HepG2 (cell line): ENCODE measurements around the gene CCDC30. TPM values are rescaled to one million over a fixed set of nuclear protein-coding genes. Genes with fewer than 3 reads are reported as not detected.

Source experiments
- ARID2 ChIP-seq: sonication (generic); formaldehyde crosslinking; IDR thresholded peaks from 2 replicates; pipeline ENCODE4 v1.8.1; 2022; ENCODE audit warnings: mild to moderate bottlenecking, missing genetic modification reagents, borderline replicate concordance
- HNF4A ChIP-seq: sonication (generic); formaldehyde crosslinking; IDR thresholded peaks from 2 replicates; pipeline ENCODE4 v1.4.0; 2020; ENCODE audit warnings: missing genetic modification reagents
- KMT2B ChIP-seq: IDR thresholded peaks from 2 replicates; pipeline ENCODE4 v1.6.1; 2016; ENCODE audit warnings: missing genetic modification reagents, missing compliant biosample characterization
- MED1 ChIP-seq: sonication (generic); formaldehyde crosslinking; IDR thresholded peaks from 2 replicates; pipeline ENCODE4 v1.4.0; 2020; ENCODE audit warnings: missing genetic modification reagents
- SAP130 ChIP-seq: IDR thresholded peaks from 2 replicates; pipeline ENCODE4 v1.6.1; 2016; ENCODE audit warnings: low read depth
- ZBTB8A ChIP-seq: sonication (generic); formaldehyde crosslinking; IDR thresholded peaks from 2 replicates; pipeline ENCODE4 v1.4.0; 2020; ENCODE audit warnings: mild to moderate bottlenecking, low read depth, missing genetic modification reagents, borderline replicate concordance
- ZNF326 ChIP-seq: sonication (generic); formaldehyde crosslinking; IDR thresholded peaks from 2 replicates; pipeline ENCODE4 v1.4.0; 2020; ENCODE audit warnings: missing genetic modification reagents, borderline replicate concordance
- ZNF350 ChIP-seq: sonication (generic); formaldehyde crosslinking; IDR thresholded peaks from 2 replicates; pipeline ENCODE4 v1.4.0; 2020; ENCODE audit warnings: mild to moderate bottlenecking, low read depth, missing genetic modification reagents, borderline replicate concordance
- ZNF382 ChIP-seq: sonication (generic); formaldehyde crosslinking; IDR thresholded peaks from 2 replicates; pipeline ENCODE4 v1.5.0; 2020; ENCODE audit warnings: missing genetic modification reagents, mild to moderate bottlenecking, borderline replicate concordance
- ZNF773 ChIP-seq: sonication (generic); formaldehyde crosslinking; IDR thresholded peaks from 2 replicates; pipeline ENCODE4 v1.4.0; 2020; ENCODE audit warnings: missing genetic modification reagents, borderline replicate concordance
- polyA plus RNA-seq, 8 experiments: library from polyadenylated mRNA; depleted of rRNA in 3 of 8; stranded (reverse) in 7 of 8; unstranded in 1 of 8; fragments of >200 nt; fragmentation: Illumina TruSeq in 4 of 8; extraction: Trizol in 4 of 8; gene quantifications; 2 replicates each; pipeline versions ENCODE4 v1.2.1 to v1.2.3, GENCODE V29; 2011 to 2016; ENCODE audit warnings: low read depth in 4 of 8, missing spikeins in 1 of 8, mixed read lengths in 1 of 8; ENCODE audit not compliant: insufficient read depth in 1 of 8
- total RNA-seq, 5 experiments: library from RNA; depleted of rRNA; stranded (reverse); fragments of >200 nt; fragmentation: Illumina TruSeq; extraction: Trizol; gene quantifications; 2 replicates each; pipeline ENCODE4 v1.2.3, GENCODE V29; 2016; ENCODE audit warnings: low read depth in 1 of 5
- TF ChIP-seq, protein P1 (sequence below), 2 experiments: sonication (generic) in 1 of 2; formaldehyde crosslinking in 1 of 2; IDR thresholded peaks; 2 replicates each; pipeline versions ENCODE4 v1.6.1 to v1.9.0; 2014 to 2022; ENCODE audit warnings: antibody characterized with exemption in 1 of 2, borderline replicate concordance in 1 of 2, inconsistent platforms in 1 of 2, low read depth in 1 of 2, missing genetic modification reagents in 1 of 2
- TF ChIP-seq, protein P2 (sequence below): IDR thresholded peaks from 2 replicates; pipeline ENCODE4 v1.6.1; 2016; ENCODE audit warnings: missing biosample characterization, missing genetic modification reagents, low read depth
- TF ChIP-seq, protein P3 (sequence below): sonication (generic); formaldehyde crosslinking; IDR thresholded peaks from 2 replicates; pipeline ENCODE4 v1.4.0; 2020; ENCODE audit warnings: missing genetic modification reagents

The CCDC30 gene
- total and polyA plus RNA-seq, 2 of the 13 experiments (the other 11 are each of a cell fraction or from before 2014, with no cell fraction given): 0.25 to 0.77 TPM

DNA sequence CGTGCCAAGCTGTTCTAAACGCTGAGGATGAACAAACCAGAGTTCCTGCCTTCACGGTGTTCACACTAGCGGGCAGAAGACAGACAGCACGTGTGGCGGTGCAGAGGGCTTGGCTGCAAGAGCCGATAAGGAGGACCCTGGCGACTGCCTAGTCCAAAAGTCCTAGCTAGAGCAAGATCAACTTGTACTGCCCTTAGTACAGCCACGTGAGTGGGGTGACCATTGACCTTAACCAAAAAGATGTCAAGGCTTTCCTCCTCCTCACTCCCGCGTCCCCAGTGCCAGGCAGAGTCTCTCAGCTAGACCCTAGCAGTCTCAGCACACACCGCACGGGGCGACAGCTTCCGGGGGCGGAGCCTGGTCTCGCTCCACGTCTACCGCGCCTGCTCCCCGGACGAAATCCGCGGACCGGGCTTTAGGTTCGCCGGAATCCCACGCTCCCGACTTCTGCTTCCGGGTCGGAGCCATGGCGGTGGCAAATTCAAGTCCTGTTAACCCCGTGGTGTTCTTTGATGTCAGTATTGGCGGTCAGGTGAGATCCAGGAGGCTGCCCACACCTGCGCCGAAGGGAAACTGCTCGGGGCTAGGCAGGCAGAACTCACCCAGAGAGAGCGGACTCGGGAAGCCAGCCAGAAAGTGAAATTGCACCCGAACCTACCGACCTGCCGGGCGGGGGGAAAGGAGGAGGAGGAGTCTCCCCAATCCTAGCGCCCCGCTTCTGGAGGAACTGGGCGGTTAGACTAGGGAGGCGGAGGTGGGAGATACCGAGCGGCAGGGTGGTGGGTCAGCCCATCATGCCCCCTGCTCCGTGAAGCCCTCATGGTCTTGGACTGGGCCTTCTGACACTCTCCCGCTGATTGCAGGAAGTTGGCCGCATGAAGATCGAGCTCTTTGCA is 195.1 kb downstream of the CCDC30 start, which contains the start of gene PPIH (continued):
- TF ChIP-seq, protein P1, sequence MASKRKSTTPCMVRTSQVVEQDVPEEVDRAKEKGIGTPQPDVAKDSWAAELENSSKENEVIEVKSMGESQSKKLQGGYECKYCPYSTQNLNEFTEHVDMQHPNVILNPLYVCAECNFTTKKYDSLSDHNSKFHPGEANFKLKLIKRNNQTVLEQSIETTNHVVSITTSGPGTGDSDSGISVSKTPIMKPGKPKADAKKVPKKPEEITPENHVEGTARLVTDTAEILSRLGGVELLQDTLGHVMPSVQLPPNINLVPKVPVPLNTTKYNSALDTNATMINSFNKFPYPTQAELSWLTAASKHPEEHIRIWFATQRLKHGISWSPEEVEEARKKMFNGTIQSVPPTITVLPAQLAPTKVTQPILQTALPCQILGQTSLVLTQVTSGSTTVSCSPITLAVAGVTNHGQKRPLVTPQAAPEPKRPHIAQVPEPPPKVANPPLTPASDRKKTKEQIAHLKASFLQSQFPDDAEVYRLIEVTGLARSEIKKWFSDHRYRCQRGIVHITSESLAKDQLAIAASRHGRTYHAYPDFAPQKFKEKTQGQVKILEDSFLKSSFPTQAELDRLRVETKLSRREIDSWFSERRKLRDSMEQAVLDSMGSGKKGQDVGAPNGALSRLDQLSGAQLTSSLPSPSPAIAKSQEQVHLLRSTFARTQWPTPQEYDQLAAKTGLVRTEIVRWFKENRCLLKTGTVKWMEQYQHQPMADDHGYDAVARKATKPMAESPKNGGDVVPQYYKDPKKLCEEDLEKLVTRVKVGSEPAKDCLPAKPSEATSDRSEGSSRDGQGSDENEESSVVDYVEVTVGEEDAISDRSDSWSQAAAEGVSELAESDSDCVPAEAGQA (IDR thresholded peaks at IDR 0.05; ENCODE audit: low read depth): peak; percentile 88
- TF ChIP-seq, protein P1 (CRISPR knock-in tag; IDR thresholded peaks at IDR 0.05; ENCODE audit: borderline replicate concordance): no peak
- TF ChIP-seq, protein P2, sequence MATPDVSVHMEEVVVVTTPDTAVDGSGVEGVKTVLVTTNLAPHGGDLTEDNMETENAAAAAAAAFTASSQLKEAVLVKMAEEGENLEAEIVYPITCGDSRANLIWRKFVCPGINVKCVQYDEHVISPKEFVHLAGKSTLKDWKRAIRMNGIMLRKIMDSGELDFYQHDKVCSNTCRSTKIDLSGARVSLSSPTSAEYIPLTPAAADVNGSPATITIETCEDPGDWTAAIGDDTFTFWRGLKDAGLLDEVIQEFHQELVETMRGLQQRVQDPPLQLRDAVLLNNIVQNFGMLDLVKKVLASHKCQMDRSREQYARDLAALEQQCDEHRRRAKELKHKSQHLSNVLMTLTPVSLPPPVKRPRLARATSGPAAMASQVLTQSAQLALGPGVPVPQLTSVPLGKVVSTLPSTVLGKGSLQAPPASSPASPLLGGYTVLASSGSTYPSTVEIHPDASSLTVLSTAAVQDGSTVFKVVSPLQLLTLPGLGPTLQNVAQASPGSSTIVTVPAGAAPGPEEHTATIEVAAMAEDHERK (CRISPR knock-in tag): peak; percentile 50; the same call in 1 of the 2 replicates
- TF ChIP-seq ZNF350 (peak; percentile 87; the same call in 1 of the 2 replicates), ZNF773 (CRISPR knock-in tag) (peak; percentile 73; the same call in 1 of the 2 replicates), ARID2 (CRISPR knock-in tag) (0 out of 2 replicates have a peak, but pooled peaks have one; percentile 88), KMT2B (peak; percentile 97), HNF4A (CRISPR knock-in tag) (peak; percentile 60), ZBTB8A (no peak), MED1 (CRISPR knock-in tag) (peak; percentile 56; the same call in 1 of the 2 replicates), SAP130 (CRISPR knock-in tag) (peak; percentile 100), ZNF326 (CRISPR knock-in tag) (no peak), ZNF382 (no peak)
- TF ChIP-seq, protein P3, sequence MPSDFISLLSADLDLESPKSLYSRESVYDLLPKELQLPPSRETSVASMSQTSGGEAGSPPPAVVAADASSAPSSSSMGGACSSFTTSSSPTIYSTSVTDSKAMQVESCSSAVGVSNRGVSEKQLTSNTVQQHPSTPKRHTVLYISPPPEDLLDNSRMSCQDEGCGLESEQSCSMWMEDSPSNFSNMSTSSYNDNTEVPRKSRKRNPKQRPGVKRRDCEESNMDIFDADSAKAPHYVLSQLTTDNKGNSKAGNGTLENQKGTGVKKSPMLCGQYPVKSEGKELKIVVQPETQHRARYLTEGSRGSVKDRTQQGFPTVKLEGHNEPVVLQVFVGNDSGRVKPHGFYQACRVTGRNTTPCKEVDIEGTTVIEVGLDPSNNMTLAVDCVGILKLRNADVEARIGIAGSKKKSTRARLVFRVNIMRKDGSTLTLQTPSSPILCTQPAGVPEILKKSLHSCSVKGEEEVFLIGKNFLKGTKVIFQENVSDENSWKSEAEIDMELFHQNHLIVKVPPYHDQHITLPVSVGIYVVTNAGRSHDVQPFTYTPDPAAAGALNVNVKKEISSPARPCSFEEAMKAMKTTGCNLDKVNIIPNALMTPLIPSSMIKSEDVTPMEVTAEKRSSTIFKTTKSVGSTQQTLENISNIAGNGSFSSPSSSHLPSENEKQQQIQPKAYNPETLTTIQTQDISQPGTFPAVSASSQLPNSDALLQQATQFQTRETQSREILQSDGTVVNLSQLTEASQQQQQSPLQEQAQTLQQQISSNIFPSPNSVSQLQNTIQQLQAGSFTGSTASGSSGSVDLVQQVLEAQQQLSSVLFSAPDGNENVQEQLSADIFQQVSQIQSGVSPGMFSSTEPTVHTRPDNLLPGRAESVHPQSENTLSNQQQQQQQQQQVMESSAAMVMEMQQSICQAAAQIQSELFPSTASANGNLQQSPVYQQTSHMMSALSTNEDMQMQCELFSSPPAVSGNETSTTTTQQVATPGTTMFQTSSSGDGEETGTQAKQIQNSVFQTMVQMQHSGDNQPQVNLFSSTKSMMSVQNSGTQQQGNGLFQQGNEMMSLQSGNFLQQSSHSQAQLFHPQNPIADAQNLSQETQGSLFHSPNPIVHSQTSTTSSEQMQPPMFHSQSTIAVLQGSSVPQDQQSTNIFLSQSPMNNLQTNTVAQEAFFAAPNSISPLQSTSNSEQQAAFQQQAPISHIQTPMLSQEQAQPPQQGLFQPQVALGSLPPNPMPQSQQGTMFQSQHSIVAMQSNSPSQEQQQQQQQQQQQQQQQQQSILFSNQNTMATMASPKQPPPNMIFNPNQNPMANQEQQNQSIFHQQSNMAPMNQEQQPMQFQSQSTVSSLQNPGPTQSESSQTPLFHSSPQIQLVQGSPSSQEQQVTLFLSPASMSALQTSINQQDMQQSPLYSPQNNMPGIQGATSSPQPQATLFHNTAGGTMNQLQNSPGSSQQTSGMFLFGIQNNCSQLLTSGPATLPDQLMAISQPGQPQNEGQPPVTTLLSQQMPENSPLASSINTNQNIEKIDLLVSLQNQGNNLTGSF: no peak
